ENCODE data around the gene VPS35L. TPM values are rescaled to one million over a fixed set of nuclear protein-coding genes. Genes with fewer than 3 reads are reported as not detected.

The VPS35L gene
- total and polyA plus RNA-seq, 4 donors, result 27.4 to 65.4 (median 47.1) TPM

GRCh38 chr16:19703172-19703889 lies 147.8 kb downstream of the VPS35L start:
- Histone ChIP-seq H3K27me3 (ENCODE audit: control insufficient read depth in 3 of 3, insufficient read depth in 3 of 3, low read length in 2 of 3) (no peaks in the 10 kb centered on the region), H3K36me3 (ENCODE audit: control insufficient read depth in 4 of 4, insufficient read depth in 4 of 4, low read length in 4 of 4) (peaks cover 3 to 36% (median 33%) of the 10 kb centered on the region in 4 donors), H3K4me3 (no peak overlapping the region), H3K9ac (ENCODE audit: insufficient read depth in 1 of 2, low read length in 2 of 2) (no peak overlapping the region), H3K4me1 (ENCODE audit: control insufficient read depth in 5 of 5, insufficient read depth in 5 of 5, low read length in 5 of 5) (peaks cover 0 to 19% (median 0%) of the 10 kb centered on the region in 5 donors), H3K9me3 (ENCODE audit: control insufficient read depth in 4 of 4, insufficient read depth in 3 of 4, low read length in 3 of 4) (no peaks in the 10 kb centered on the region), H3K27ac (ENCODE audit: low read depth in 1 of 2, low read length in 1 of 2) (peak overlapping the region in 1 of 2 donors; percentile 61)
- 52 to 71% methylated on average over 6 of the region's 6 CpGs for WGBS, 2 donors
- DNase-seq (no peak), ATAC-seq (ENCODE audit: insufficient read depth, low FRiP score) (no peak)
- TF ChIP-seq, protein P1, sequence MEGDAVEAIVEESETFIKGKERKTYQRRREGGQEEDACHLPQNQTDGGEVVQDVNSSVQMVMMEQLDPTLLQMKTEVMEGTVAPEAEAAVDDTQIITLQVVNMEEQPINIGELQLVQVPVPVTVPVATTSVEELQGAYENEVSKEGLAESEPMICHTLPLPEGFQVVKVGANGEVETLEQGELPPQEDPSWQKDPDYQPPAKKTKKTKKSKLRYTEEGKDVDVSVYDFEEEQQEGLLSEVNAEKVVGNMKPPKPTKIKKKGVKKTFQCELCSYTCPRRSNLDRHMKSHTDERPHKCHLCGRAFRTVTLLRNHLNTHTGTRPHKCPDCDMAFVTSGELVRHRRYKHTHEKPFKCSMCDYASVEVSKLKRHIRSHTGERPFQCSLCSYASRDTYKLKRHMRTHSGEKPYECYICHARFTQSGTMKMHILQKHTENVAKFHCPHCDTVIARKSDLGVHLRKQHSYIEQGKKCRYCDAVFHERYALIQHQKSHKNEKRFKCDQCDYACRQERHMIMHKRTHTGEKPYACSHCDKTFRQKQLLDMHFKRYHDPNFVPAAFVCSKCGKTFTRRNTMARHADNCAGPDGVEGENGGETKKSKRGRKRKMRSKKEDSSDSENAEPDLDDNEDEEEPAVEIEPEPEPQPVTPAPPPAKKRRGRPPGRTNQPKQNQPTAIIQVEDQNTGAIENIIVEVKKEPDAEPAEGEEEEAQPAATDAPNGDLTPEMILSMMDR (IDR thresholded peaks at IDR 0.05; ENCODE audit: control extremely low read depth, extremely low read depth), result no peak

GRCh38 chr16:19704321-19705145 lies 149.0 kb downstream of the VPS35L start:
- ATAC-seq (ENCODE audit: insufficient read depth, low FRiP score) (peak; percentile 54), DNase-seq (peak in 1 of 3 donors; percentile 43)
- Histone ChIP-seq H3K9me3 (ENCODE audit: control insufficient read depth in 4 of 4, insufficient read depth in 3 of 4, low read length in 3 of 4) (no peaks in the 10 kb centered on the region), H3K4me1 (ENCODE audit: control insufficient read depth in 5 of 5, insufficient read depth in 5 of 5, low read length in 5 of 5) (peaks cover 0 to 17% (median 0%) of the 10 kb centered on the region in 5 donors), H3K9ac (ENCODE audit: insufficient read depth in 1 of 2, low read length in 2 of 2) (no peak overlapping the region), H3K27me3 (ENCODE audit: control insufficient read depth in 3 of 3, insufficient read depth in 3 of 3, low read length in 2 of 3) (no peaks in the 10 kb centered on the region), H3K36me3 (ENCODE audit: control insufficient read depth in 4 of 4, insufficient read depth in 4 of 4, low read length in 4 of 4) (peaks cover 3 to 42% (median 34%) of the 10 kb centered on the region in 4 donors), H3K4me3 (no peak overlapping the region), H3K27ac (ENCODE audit: low read depth in 1 of 2, low read length in 1 of 2) (peak overlapping the region; percentile 4 to 61)
- 54 to 63% methylated on average over 18 of the region's 18 CpGs for WGBS, 2 donors
- TF ChIP-seq, protein P1 (IDR thresholded peaks at IDR 0.05; ENCODE audit: control extremely low read depth, extremely low read depth), result no peak

- DNase-seq (no peak), ATAC-seq (ENCODE audit: insufficient read depth, low FRiP score) (no peak)
- TF ChIP-seq, protein P1 (IDR thresholded peaks at IDR 0.05; ENCODE audit: control extremely low read depth, extremely low read depth), result no peak
- Histone ChIP-seq H3K4me1 (ENCODE audit: control insufficient read depth in 5 of 5, insufficient read depth in 5 of 5, low read length in 5 of 5) (peaks cover 0 to 17% (median 0%) of the 10 kb centered on the region in 5 donors), H3K36me3 (ENCODE audit: control insufficient read depth in 4 of 4, insufficient read depth in 4 of 4, low read length in 4 of 4) (peaks cover 3 to 43% (median 35%) of the 10 kb centered on the region in 4 donors), H3K27ac (ENCODE audit: low read depth in 1 of 2, low read length in 1 of 2) (peak overlapping the region; percentile 4 to 61), H3K27me3 (ENCODE audit: control insufficient read depth in 3 of 3, insufficient read depth in 3 of 3, low read length in 2 of 3) (no peaks in the 10 kb centered on the region), H3K9ac (ENCODE audit: insufficient read depth in 1 of 2, low read length in 2 of 2) (no peak overlapping the region), H3K9me3 (ENCODE audit: control insufficient read depth in 4 of 4, insufficient read depth in 3 of 4, low read length in 3 of 4) (no peaks in the 10 kb centered on the region), H3K4me3 (no peak overlapping the region)
- 93 to 97% methylated on average over 8 of the region's 8 CpGs for WGBS, 2 donors
These were observed 149.6 kb downstream of the VPS35L start for GRCh38 chr16:19705146-19705501.
